Body of pancreas (tissue), 4 donors: Measurements from ENCODE around the gene PRMT5.

Source experiments
- POLR2A ChIP-seq, 3 donors: fragments of 450-650 bp; IDR thresholded peaks; one replicate each; pipeline ENCODE4 v1.6.1; 2016; ENCODE audit warnings: antibody characterized with exemption in 3 of 3, mild to moderate bottlenecking in 2 of 3
- TF ChIP-seq, protein P1 (sequence below), 7 experiments: fragments of 450-650 bp in 4 of 7; fragments of 200-600 bp in 3 of 7; sonication (generic) in 3 of 7; IDR thresholded peaks; one replicate each; pipeline ENCODE4 v1.5.1; 2016 to 2019; ENCODE audit warnings: antibody characterized with exemption in 7 of 7

DNA sequence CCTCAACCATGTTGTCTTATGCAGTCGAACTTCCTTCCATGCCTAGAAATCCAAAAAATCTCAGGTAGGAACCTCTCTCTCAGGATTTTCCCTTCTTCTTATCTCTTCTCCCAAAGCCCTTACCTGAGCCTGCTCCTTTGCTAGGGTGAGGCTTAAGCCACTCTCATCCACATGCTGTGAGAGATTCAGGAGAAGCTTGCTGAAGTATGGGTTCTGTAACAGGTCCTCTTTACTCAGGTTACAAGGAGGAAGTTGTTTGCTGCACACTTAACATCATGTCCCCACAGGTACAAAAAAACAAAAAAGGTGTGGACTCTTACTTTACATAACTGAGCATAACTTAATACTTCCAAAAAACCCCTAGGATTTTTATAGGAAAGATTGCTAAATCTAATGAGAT, 23.2 kb upstream of the PRMT5 start:
- TF ChIP-seq, protein P1, sequence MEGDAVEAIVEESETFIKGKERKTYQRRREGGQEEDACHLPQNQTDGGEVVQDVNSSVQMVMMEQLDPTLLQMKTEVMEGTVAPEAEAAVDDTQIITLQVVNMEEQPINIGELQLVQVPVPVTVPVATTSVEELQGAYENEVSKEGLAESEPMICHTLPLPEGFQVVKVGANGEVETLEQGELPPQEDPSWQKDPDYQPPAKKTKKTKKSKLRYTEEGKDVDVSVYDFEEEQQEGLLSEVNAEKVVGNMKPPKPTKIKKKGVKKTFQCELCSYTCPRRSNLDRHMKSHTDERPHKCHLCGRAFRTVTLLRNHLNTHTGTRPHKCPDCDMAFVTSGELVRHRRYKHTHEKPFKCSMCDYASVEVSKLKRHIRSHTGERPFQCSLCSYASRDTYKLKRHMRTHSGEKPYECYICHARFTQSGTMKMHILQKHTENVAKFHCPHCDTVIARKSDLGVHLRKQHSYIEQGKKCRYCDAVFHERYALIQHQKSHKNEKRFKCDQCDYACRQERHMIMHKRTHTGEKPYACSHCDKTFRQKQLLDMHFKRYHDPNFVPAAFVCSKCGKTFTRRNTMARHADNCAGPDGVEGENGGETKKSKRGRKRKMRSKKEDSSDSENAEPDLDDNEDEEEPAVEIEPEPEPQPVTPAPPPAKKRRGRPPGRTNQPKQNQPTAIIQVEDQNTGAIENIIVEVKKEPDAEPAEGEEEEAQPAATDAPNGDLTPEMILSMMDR (IDR thresholded peaks at IDR 0.05), result no peak
- no peak for TF ChIP-seq POLR2A (IDR thresholded peaks at IDR 0.05)
